ENCODE measurements around the gene ADAM12.

DNA sequence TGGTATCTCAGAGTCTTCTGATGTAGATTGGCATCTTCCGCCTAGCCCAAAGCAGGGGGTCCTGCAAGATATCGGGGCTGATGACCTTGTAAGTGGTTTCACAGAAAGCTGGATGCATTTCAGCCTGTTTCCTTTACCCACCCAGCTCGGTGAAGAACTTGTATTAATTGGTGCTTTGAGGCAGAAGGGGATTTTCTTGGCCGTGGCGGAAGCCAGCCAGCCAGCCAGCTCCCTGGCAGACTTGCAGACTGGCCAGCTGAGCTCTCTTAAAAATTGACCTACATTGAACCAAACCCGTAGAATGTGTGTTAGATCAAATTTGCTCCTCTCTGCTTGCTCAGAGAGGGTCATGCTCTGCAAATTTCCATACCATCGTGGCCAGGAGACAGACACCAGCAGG lies 218.4 kb downstream of the ADAM12 start:
- TF ChIP-seq, protein P1, sequence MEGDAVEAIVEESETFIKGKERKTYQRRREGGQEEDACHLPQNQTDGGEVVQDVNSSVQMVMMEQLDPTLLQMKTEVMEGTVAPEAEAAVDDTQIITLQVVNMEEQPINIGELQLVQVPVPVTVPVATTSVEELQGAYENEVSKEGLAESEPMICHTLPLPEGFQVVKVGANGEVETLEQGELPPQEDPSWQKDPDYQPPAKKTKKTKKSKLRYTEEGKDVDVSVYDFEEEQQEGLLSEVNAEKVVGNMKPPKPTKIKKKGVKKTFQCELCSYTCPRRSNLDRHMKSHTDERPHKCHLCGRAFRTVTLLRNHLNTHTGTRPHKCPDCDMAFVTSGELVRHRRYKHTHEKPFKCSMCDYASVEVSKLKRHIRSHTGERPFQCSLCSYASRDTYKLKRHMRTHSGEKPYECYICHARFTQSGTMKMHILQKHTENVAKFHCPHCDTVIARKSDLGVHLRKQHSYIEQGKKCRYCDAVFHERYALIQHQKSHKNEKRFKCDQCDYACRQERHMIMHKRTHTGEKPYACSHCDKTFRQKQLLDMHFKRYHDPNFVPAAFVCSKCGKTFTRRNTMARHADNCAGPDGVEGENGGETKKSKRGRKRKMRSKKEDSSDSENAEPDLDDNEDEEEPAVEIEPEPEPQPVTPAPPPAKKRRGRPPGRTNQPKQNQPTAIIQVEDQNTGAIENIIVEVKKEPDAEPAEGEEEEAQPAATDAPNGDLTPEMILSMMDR (IDR thresholded peaks at IDR 0.05; ENCODE audit: low read depth, low read length, poor library complexity, severe bottlenecking) = no peak
- no peak for TF ChIP-seq EZH2phosphoT487 (IDR thresholded peaks at IDR 0.05; ENCODE audit: borderline replicate concordance, low read length)

Measured in DOHH2 (cell line).